Mammary epithelial cell (primary cell): ENCODE measurements around the gene NNAT.

Source experiments
- EZH2 ChIP-seq: IDR thresholded peaks from 2 replicates; pipeline ENCODE4 v1.6.1; 2012; ENCODE audit warnings: low read length, inconsistent platforms, borderline replicate concordance
- TF ChIP-seq, protein P1 (sequence below), 2 donors: IDR thresholded peaks in 1 of 2; conservative IDR thresholded peaks in 1 of 2; 2 replicates each; pipeline ENCODE4 v1.5.1; 2011 to 2012; ENCODE audit warnings: inconsistent platforms in 2 of 2, low read length in 2 of 2, mild to moderate bottlenecking in 2 of 2, control low read depth in 1 of 2, low read depth in 1 of 2; ENCODE audit not compliant: insufficient read depth in 1 of 2; ENCODE audit errors: extremely low read depth in 1 of 2

- TF ChIP-seq, protein P1, sequence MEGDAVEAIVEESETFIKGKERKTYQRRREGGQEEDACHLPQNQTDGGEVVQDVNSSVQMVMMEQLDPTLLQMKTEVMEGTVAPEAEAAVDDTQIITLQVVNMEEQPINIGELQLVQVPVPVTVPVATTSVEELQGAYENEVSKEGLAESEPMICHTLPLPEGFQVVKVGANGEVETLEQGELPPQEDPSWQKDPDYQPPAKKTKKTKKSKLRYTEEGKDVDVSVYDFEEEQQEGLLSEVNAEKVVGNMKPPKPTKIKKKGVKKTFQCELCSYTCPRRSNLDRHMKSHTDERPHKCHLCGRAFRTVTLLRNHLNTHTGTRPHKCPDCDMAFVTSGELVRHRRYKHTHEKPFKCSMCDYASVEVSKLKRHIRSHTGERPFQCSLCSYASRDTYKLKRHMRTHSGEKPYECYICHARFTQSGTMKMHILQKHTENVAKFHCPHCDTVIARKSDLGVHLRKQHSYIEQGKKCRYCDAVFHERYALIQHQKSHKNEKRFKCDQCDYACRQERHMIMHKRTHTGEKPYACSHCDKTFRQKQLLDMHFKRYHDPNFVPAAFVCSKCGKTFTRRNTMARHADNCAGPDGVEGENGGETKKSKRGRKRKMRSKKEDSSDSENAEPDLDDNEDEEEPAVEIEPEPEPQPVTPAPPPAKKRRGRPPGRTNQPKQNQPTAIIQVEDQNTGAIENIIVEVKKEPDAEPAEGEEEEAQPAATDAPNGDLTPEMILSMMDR (conservative IDR thresholded peaks at IDR 0.05 in 1 of 2, IDR thresholded peaks at IDR 0.05 in 1 of 2; ENCODE audit: extremely low read depth in 1 of 2, insufficient read depth in 1 of 2, low read depth in 1 of 2, low read length in 2 of 2), result no peak
- no peak for TF ChIP-seq EZH2
Measured at GRCh38 chr20:37565134-37565811, 44.2 kb downstream of the NNAT start.
